Endothelial cell (in vitro differentiated cells): Measurements from ENCODE around the gene ZC3H10. TPM values are rescaled to one million over a fixed set of nuclear protein-coding genes. Genes with fewer than 3 reads are reported as not detected.

Experiments
- DNase-seq: peaks from one replicate; pipeline ENCODE4 v3.0.0; 2021; ENCODE audit warnings: low spot score
- H3K27ac Mint-ChIP-seq: one replicate; pipeline ENCODE4 v1.8.0; 2021; ENCODE audit warnings: mixed read lengths, inconsistent platforms; ENCODE audit not compliant: unreplicated experiment
- H3K27me3 Mint-ChIP-seq: one replicate; pipeline ENCODE4 v1.8.0; 2021; ENCODE audit warnings: mild to moderate bottlenecking, moderate library complexity, mixed read lengths, inconsistent platforms; ENCODE audit not compliant: unreplicated experiment
- H3K36me3 Mint-ChIP-seq: one replicate; pipeline ENCODE4 v1.8.0; 2021; ENCODE audit warnings: mild to moderate bottlenecking, low read depth, mixed read lengths, inconsistent platforms; ENCODE audit not compliant: unreplicated experiment
- H3K4me1 Mint-ChIP-seq: one replicate; pipeline ENCODE4 v1.8.0; 2021; ENCODE audit warnings: mild to moderate bottlenecking, mixed read lengths, inconsistent platforms; ENCODE audit not compliant: unreplicated experiment
- H3K4me3 Mint-ChIP-seq: one replicate; pipeline ENCODE4 v1.8.0; 2021; ENCODE audit warnings: mild to moderate bottlenecking, mixed read lengths, inconsistent platforms; ENCODE audit not compliant: unreplicated experiment
- H3K9me3 Mint-ChIP-seq: one replicate; pipeline ENCODE4 v1.8.0; 2021; ENCODE audit warnings: mixed read lengths, inconsistent platforms; ENCODE audit not compliant: unreplicated experiment
- total RNA-seq: library from RNA; stranded (reverse); fragmentation: NEBNext Ultra II Directional; extraction: Animal tissue kit (Norgen Biotek cat#: 25700); gene quantifications from one replicate; pipeline ENCODE4 v1.2.1, GENCODE V29; 2021; ENCODE audit not compliant: unreplicated experiment
- TF ChIP-seq, protein P1 (sequence below): fragments of 200-600 bp; sonication (generic); IDR thresholded peaks from one replicate; pipeline ENCODE4 v1.5.0; 2021; ENCODE audit warnings: antibody characterized with exemption; ENCODE audit not compliant: unreplicated experiment

The ZC3H10 gene
- total RNA-seq, 1 donor from 2014 or later: 10.4 TPM

- Mint-ChIP-seq H3K4me3 (peak overlapping the region; percentile 83), H3K9me3 (no peaks in the 10 kb centered on the region), H3K36me3 (no peaks in the 10 kb centered on the region), H3K27ac (peak overlapping the region; percentile 70), H3K27me3 (peaks cover 5% of the 10 kb centered on the region), H3K4me1 (peaks cover 13% of the 10 kb centered on the region)
- TF ChIP-seq, protein P1, sequence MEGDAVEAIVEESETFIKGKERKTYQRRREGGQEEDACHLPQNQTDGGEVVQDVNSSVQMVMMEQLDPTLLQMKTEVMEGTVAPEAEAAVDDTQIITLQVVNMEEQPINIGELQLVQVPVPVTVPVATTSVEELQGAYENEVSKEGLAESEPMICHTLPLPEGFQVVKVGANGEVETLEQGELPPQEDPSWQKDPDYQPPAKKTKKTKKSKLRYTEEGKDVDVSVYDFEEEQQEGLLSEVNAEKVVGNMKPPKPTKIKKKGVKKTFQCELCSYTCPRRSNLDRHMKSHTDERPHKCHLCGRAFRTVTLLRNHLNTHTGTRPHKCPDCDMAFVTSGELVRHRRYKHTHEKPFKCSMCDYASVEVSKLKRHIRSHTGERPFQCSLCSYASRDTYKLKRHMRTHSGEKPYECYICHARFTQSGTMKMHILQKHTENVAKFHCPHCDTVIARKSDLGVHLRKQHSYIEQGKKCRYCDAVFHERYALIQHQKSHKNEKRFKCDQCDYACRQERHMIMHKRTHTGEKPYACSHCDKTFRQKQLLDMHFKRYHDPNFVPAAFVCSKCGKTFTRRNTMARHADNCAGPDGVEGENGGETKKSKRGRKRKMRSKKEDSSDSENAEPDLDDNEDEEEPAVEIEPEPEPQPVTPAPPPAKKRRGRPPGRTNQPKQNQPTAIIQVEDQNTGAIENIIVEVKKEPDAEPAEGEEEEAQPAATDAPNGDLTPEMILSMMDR: peak; percentile 65
- DNase-seq: peak; percentile 95
These were observed 38.9 kb upstream of the ZC3H10 start for GRCh38 chr12:56078931-56079722.

- TF ChIP-seq, protein P1: no peak
- Mint-ChIP-seq H3K4me1 (peaks cover 13% of the 10 kb centered on the region), H3K36me3 (no peaks in the 10 kb centered on the region), H3K9me3 (no peaks in the 10 kb centered on the region), H3K27ac (peak within 1 kb of the TSS; percentile 48), H3K4me3 (peak within 1 kb of the TSS; percentile 86), H3K27me3 (peaks cover 9% of the 10 kb centered on the region)
- peak; percentile 28 for DNase-seq
These were observed 38.1 kb upstream of the ZC3H10 start, which contains the start of gene ERBB3 for GRCh38 chr12:56079723-56080555. Gene ERBB3 (plus strand): TSS chr12:56080165. CDS start chr12:56080301, 136 bp downstream.

DNA sequence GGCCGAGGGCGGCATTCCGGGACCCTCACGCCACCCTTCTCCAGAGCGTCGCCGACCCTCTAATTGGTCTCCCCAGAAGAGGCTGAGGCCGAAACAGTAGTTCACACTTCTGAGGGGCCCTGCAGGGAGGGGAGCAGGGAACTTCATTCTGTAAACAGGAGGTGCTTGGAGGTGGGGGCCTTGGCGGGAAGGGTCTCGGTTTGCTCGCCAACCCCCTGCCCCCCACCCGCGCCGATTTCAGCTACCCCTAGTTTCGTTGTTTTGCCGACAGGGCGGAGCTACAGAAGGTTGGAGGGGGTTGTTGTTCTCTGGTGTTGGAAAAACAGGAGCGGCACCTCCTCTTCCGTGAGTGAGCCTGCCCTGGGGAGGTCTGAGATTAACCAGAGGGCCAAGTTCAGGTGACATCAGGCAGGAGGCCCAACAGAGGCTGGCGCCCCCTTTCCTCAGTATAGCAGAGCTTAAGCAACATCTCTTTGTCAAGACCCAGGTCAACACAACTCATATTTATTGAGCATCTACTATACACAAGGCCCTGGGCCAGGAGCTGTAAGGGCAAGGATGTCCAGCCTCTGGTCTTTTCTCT is 37.4 kb upstream of the ZC3H10 start:
- peaks cover 13% of the 10 kb centered on the region for H3K4me1 Mint-ChIP-seq
- H3K9me3 Mint-ChIP-seq: no peaks in the 10 kb centered on the region
- DNase-seq: no peak
- peak overlapping the region; percentile 86 for H3K4me3 Mint-ChIP-seq
- H3K27ac Mint-ChIP-seq: no peak overlapping the region
- peaks cover 9% of the 10 kb centered on the region for H3K27me3 Mint-ChIP-seq
- no peaks in the 10 kb centered on the region for H3K36me3 Mint-ChIP-seq
- TF ChIP-seq, protein P1: no peak

DNA sequence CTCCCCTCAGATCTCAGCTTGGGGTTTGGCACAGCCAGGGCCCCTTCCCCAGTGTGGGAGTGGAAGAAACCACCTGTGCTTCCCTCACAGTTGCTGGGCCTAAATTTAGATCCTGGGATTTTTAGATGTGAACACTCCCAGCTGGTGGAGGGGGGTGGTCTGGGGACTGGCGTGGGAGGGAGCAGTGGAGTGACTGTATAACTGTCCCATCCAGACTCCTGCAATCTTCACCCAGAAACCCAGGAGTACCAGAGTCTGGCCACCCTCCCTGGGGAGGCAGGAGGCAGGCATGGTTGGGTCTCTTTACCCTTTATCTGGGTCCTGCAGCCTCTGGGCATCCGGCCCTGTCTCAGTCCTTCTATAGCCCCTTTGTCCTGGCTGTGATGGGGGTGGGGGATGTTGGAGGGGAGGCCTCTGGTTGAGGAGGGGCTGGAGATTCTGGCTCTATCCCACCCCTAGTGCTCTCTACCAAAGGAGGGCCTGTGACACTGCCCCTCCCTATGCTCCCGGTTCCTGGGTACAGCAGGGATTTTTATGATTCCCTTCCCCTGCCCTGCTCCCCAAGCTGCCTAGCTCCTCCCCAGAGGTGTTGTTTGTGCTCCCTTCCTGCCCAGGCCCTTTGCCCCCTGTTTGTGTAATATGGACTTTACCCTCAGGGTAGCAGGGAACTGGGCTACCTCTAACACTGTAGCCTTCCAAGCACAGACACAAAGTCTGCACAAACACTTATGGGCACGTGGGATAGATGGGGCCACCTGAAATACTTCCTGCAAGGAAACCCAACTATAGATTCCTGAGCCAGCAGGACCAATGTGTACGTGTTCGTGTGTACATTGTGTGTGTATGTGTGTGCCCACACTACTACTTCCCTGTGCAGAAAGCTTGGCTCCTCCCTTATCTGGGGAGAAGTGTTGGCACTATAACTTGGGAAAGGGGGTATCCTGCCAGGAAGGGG is 36.4 kb upstream of the ZC3H10 start:
- H3K27me3 Mint-ChIP-seq: peaks cover 10% of the 10 kb centered on the region
- no peak overlapping the region for H3K27ac Mint-ChIP-seq
- TF ChIP-seq, protein P1: no peak
- peak overlapping the region; percentile 51 for H3K4me3 Mint-ChIP-seq
- no peaks in the 10 kb centered on the region for H3K36me3 Mint-ChIP-seq
- no peaks in the 10 kb centered on the region for H3K9me3 Mint-ChIP-seq
- DNase-seq: no peak
- peaks cover 13% of the 10 kb centered on the region for H3K4me1 Mint-ChIP-seq
